Fibroblast of upper back skin (primary cell): Measurements from ENCODE around the gene FER.
"Not testable (repeated sequence)": the region's sequence is repeated elsewhere in the genome, so short reads cannot be mapped to it uniquely, and the experiment has no call there.

Experiments used
- DNase-seq: peaks from one replicate; pipeline ENCODE4 v3.0.0-alpha.2; 2013

Gene FER

GRCh38 chr5:108748401-108749127, 867 bp downstream of the FER start:
- peak; percentile 99 for DNase-seq

GRCh38 chr5:108749128-108749861, 1.6 kb downstream of the FER start:
- DNase-seq: no peak

- peak; percentile 75 for DNase-seq
Measured at GRCh38 chr5:108753331-108753730, 5.6 kb downstream of the FER start.

- DNase-seq: peak; percentile 76
Measured at GRCh38 chr5:108753877-108754276, 6.2 kb downstream of the FER start.

GRCh38 chr5:108760512-108760911, 12.8 kb downstream of the FER start:
- DNase-seq: no peak

- DNase-seq: no peak
Measured at GRCh38 chr5:108762660-108763059, 15.0 kb downstream of the FER start.

GRCh38 chr5:108763222-108763916, 15.7 kb downstream of the FER start:
- DNase-seq: no peak

- no peak for DNase-seq
Measured at GRCh38 chr5:108765647-108766046, 17.9 kb downstream of the FER start.

- not testable (repeated sequence) for DNase-seq
Measured at GRCh38 chr5:108766916-108767315, 19.2 kb downstream of the FER start.

- DNase-seq: no peak
Measured at GRCh38 chr5:108769352-108769751, 21.7 kb downstream of the FER start.

GRCh38 chr5:108772626-108773025, 24.9 kb downstream of the FER start:
- no peak for DNase-seq

GRCh38 chr5:108773330-108773729, 25.6 kb downstream of the FER start:
- no peak for DNase-seq

- not testable (repeated sequence) for DNase-seq
Measured at GRCh38 chr5:108774079-108774478, 26.4 kb downstream of the FER start.

- DNase-seq: not testable (repeated sequence)
Measured at GRCh38 chr5:108777582-108777981, 29.9 kb downstream of the FER start.

GRCh38 chr5:108784577-108784976, 36.9 kb downstream of the FER start:
- not testable (repeated sequence) for DNase-seq

- DNase-seq: no peak
Measured at GRCh38 chr5:108786806-108787483, 39.2 kb downstream of the FER start.

GRCh38 chr5:108788142-108788541, 40.4 kb downstream of the FER start:
- no peak for DNase-seq

GRCh38 chr5:108793207-108793606, 45.5 kb downstream of the FER start:
- no peak for DNase-seq

GRCh38 chr5:108794349-108794748, 46.7 kb downstream of the FER start:
- not testable (repeated sequence) for DNase-seq

GRCh38 chr5:108797396-108797795, 49.7 kb downstream of the FER start:
- DNase-seq: no peak

GRCh38 chr5:108797986-108798385, 50.3 kb downstream of the FER start:
- no peak for DNase-seq

- DNase-seq: peak; percentile 45
Measured at GRCh38 chr5:108798513-108799265, 51.0 kb downstream of the FER start.
